ENCODE results near the gene NFRKB.

DNA sequence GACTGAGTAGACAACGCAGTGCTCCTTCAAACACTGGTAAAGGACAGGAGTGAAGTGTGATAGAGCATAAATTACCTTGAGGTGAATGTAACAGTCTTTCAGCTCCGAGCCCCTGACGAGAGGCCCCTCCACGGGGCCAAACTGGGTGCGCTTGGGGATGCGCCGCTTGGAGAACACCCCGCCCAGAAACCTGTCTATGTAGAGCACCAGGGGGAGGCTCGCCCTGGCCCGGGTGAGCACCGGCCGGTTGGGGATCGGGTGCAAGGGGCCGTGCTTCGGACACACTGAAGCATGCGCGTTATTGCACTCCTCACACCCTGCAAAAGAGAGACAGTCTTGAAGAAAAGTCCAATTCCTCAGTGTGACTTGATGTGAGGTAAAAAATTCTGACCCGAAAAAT is 49.3 kb upstream of the NFRKB start:
- TF ChIP-seq, protein P1, sequence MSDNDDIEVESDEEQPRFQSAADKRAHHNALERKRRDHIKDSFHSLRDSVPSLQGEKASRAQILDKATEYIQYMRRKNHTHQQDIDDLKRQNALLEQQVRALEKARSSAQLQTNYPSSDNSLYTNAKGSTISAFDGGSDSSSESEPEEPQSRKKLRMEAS (IDR thresholded peaks at IDR 0.05; ENCODE audit: insufficient read depth, insufficient read length): no peak
- TF ChIP-seq, protein P2, sequence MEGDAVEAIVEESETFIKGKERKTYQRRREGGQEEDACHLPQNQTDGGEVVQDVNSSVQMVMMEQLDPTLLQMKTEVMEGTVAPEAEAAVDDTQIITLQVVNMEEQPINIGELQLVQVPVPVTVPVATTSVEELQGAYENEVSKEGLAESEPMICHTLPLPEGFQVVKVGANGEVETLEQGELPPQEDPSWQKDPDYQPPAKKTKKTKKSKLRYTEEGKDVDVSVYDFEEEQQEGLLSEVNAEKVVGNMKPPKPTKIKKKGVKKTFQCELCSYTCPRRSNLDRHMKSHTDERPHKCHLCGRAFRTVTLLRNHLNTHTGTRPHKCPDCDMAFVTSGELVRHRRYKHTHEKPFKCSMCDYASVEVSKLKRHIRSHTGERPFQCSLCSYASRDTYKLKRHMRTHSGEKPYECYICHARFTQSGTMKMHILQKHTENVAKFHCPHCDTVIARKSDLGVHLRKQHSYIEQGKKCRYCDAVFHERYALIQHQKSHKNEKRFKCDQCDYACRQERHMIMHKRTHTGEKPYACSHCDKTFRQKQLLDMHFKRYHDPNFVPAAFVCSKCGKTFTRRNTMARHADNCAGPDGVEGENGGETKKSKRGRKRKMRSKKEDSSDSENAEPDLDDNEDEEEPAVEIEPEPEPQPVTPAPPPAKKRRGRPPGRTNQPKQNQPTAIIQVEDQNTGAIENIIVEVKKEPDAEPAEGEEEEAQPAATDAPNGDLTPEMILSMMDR (IDR thresholded peaks at IDR 0.05; ENCODE audit: extremely low read depth in 1 of 2, insufficient read depth in 1 of 2, low read depth in 1 of 2, low read length in 2 of 2): no peak
